ENCODE results near the gene VHLL. TPM values are rescaled to one million over a fixed set of nuclear protein-coding genes. Genes with fewer than 3 reads are reported as not detected.

The VHLL gene
- total and polyA plus RNA-seq, 8 donors: 0.19 TPM; not detected in 7

DNA sequence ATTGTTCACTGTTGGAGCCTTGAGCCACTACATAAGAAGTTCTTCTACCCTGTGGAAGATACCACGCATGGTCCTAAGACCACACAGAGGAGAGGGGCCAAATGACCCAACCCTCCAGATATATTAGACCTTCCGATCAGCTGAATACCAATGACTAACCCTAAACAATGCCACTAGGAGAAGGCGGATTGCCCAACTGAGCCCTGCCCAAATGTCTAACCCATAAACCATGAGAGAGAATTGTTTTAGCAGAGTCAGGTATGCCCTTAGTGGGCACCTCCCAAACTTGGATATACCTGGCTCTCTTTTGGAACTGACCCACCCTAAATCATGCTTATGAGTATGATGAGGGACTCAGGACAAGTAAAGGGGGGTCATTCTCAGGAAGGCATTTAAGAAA lies 28.8 kb downstream of the VHLL start:
- DNase-seq: no peak
- WGBS, 2 donors: 97% methylated on average over 3 of the region's 3 CpGs
- H3K27ac ChIP-seq: no peak overlapping the region
- no peaks in the 10 kb centered on the region for H3K9me3 ChIP-seq
- no peak for ATAC-seq
- FAIRE-seq: no peak
- no peaks in the 10 kb centered on the region for H3K4me1 ChIP-seq
- H3K36me3 ChIP-seq: peaks cover 6 to 76% (median 46%) of the 10 kb centered on the region in 3 donors
- intact Hi-C loops (cut with DNase I): no loop called here
- no peaks in the 10 kb centered on the region for H3K27me3 ChIP-seq
- H3K4me3 ChIP-seq: no peak overlapping the region
- TF ChIP-seq, protein P1, sequence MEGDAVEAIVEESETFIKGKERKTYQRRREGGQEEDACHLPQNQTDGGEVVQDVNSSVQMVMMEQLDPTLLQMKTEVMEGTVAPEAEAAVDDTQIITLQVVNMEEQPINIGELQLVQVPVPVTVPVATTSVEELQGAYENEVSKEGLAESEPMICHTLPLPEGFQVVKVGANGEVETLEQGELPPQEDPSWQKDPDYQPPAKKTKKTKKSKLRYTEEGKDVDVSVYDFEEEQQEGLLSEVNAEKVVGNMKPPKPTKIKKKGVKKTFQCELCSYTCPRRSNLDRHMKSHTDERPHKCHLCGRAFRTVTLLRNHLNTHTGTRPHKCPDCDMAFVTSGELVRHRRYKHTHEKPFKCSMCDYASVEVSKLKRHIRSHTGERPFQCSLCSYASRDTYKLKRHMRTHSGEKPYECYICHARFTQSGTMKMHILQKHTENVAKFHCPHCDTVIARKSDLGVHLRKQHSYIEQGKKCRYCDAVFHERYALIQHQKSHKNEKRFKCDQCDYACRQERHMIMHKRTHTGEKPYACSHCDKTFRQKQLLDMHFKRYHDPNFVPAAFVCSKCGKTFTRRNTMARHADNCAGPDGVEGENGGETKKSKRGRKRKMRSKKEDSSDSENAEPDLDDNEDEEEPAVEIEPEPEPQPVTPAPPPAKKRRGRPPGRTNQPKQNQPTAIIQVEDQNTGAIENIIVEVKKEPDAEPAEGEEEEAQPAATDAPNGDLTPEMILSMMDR (IDR thresholded peaks at IDR 0.05): no peak

DNA sequence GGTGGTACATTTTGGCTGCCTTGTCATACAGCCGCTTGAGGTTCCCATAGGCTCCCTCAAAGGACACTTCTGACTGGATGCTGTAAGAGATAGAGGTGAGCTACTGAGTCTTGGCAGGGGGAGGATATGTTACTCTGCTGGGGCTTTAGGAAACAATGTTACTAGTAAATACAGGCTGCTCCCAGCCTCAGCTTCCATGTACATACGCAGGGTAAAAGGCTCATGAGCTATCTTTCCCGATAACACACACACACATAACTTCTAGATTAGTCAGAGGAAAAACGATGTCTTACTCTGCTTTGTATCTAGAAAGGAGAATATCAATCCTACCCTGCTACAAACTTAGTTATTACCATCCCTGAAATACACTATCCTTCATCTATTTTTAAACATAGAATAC lies 30.8 kb downstream of the VHLL start:
- 85 to 90% methylated on average over 4 of the region's 4 CpGs for WGBS, 2 donors
- no peaks in the 10 kb centered on the region for H3K9me3 ChIP-seq
- peaks cover 6 to 70% (median 47%) of the 10 kb centered on the region in 3 donors for H3K36me3 ChIP-seq
- ATAC-seq (no peak), DNase-seq (no peak), FAIRE-seq (no peak)
- no peak overlapping the region for H3K27ac ChIP-seq
- TF ChIP-seq, protein P1 (IDR thresholded peaks at IDR 0.05): no peak
- no peaks in the 10 kb centered on the region for H3K27me3 ChIP-seq
- intact Hi-C loops (cut with DNase I): no loop called here
- H3K4me3 ChIP-seq: no peak overlapping the region
- H3K4me1 ChIP-seq: no peaks in the 10 kb centered on the region

DNA sequence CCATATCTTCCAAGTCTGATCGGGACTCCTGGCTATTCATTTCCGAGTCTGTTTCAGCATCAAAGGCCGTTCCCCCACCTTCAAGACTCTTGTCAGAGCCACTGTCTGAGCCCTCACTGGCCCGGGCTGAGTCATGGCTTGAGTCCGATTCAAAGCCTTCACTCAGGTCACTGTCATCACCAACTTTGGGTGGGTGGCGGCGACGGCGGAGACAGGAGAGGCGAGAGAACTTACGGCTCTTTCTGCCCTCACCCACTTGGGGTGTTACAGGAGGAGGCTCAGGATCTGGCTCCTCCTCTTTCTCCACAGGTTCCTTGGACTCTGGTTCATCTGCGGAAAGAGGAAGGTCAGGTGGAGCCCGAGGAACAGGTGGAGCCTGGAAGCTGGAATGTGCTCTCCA lies 33.1 kb downstream of the VHLL start:
- ATAC-seq (no peak), DNase-seq (no peak), FAIRE-seq (no peak)
- Histone ChIP-seq H3K27ac (no peak overlapping the region), H3K27me3 (no peaks in the 10 kb centered on the region), H3K9me3 (no peaks in the 10 kb centered on the region), H3K36me3 (peaks cover 7 to 60% (median 41%) of the 10 kb centered on the region in 3 donors), H3K4me1 (no peaks in the 10 kb centered on the region), H3K4me3 (no peak overlapping the region)
- WGBS, 2 donors: 87% methylated on average over 13 of the region's 13 CpGs
- intact Hi-C loops (cut with DNase I): no loop called here
- TF ChIP-seq, protein P1 (IDR thresholded peaks at IDR 0.05): no peak

DNA sequence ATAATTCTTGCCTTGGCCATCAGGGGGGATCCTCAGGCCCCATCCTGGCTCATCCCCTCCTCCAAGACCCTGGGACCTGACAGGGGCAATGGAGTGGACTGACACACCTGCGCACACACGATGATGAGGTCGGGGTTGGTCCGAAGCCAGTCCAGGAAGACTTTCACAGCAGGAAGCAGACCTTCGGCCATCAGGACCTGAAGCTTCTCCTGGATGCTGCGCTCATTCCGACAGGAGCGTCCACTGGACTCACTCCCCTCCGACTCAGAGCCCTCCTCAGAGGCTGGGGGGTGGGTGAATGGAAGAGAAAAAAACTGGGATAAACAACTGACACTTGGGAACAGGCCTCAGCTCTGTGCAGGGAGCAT lies 35.8 kb downstream of the VHLL start:
- H3K27me3 ChIP-seq: no peaks in the 10 kb centered on the region
- TF ChIP-seq, protein P1 (IDR thresholded peaks at IDR 0.05): no peak
- H3K27ac ChIP-seq: no peak overlapping the region
- DNase-seq (no peak), FAIRE-seq (no peak), ATAC-seq (no peak)
- WGBS, 2 donors: 78 to 86% methylated on average over 9 of the region's 9 CpGs
- H3K9me3 ChIP-seq: no peaks in the 10 kb centered on the region
- peaks cover 12 to 79% (median 58%) of the 10 kb centered on the region in 3 donors for H3K36me3 ChIP-seq
- no peak overlapping the region for H3K4me3 ChIP-seq
- intact Hi-C loops (cut with DNase I): no loop called here
- no peaks in the 10 kb centered on the region for H3K4me1 ChIP-seq

DNA sequence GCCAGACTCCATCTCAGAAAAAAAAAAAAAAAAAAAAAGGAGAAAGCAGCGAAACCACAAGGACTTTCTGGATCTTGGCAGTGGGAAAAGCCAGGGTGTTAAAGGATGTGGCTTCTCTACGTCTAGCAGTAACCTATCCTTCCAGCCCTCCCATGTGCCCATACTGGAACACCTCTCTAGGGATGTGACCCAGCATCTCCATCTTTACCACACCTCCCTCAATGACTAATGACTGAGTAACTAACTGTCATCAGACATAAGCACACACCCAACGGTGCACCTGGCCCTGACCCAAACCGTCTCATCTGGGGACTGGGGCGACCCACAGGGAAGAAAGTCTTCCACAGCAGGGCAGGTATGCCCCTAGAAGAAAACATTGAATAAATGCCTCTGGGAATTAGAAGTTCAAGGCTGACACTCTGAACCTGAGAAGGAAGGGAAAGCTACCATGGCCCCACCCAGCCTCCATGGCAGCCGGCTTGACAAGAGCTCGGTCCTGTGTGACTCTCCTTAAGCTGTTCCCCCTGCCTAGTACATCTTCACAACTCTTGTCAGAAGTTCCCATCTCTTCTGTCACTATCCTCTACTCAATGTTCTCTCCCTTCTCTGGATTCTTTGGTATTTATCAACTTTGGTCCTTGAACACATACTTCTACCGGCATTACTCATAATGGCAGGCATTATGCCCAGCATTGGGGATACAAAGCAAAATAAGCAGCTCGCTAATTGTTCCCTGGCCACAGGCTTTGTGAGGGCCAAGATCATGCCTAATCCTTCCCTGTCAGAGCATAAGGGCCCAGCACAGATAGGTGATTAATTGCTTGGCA lies 36.4 kb downstream of the VHLL start:
- intact Hi-C loops (cut with DNase I): no loop called here
- FAIRE-seq: no peak
- H3K4me3 ChIP-seq: no peak overlapping the region
- no peaks in the 10 kb centered on the region for H3K9me3 ChIP-seq
- DNase-seq: no peak
- H3K36me3 ChIP-seq: peaks cover 8 to 78% (median 58%) of the 10 kb centered on the region in 3 donors
- TF ChIP-seq, protein P1 (IDR thresholded peaks at IDR 0.05): no peak
- no peaks in the 10 kb centered on the region for H3K27me3 ChIP-seq
- peak in 1 of 4 donors; percentile 10 for ATAC-seq
- no peak overlapping the region for H3K27ac ChIP-seq
- 85 to 87% methylated on average over 9 of the region's 9 CpGs for WGBS, 2 donors
- no peaks in the 10 kb centered on the region for H3K4me1 ChIP-seq

Measured in pancreas (tissue), 10 donors.